Smooth muscle cell (in vitro differentiated cells): Measurements from ENCODE around the gene NTM. TPM values are rescaled to one million over a fixed set of nuclear protein-coding genes. Genes with fewer than 3 reads are reported as not detected.

ENCODE experiments used
- DNase-seq: peaks from one replicate; lab custom pipeline; 2025; ENCODE audit not compliant: unreplicated experiment; lab: John Stamatoyannopoulos, UW
- H2AFZ ChIP-seq: fragments of 200-600 bp; sonication (generic); 2 replicates; pipeline ENCODE4 v1.6.0; 2016; ENCODE audit warnings: antibody characterized with exemption, low read depth, mild to moderate bottlenecking
- H3F3A ChIP-seq: fragments of 200-600 bp; sonication (generic); 2 replicates; pipeline ENCODE4 v1.6.0; 2017; ENCODE audit warnings: antibody characterized with exemption, low read depth
- H3K27ac ChIP-seq: fragments of 200-600 bp; sonication (generic); 2 replicates; pipeline ENCODE4 v1.5.1; 2016; ENCODE audit warnings: low read depth, mild to moderate bottlenecking
- H3K27me3 ChIP-seq: fragments of 200-600 bp; sonication (generic); 2 replicates; pipeline ENCODE4 v1.6.1; 2016; ENCODE audit warnings: low read depth, mild to moderate bottlenecking
- H3K36me3 ChIP-seq: fragments of 200-600 bp; sonication (generic); 2 replicates; pipeline ENCODE4 v1.5.1; 2016; ENCODE audit warnings: low read depth
- H3K4me1 ChIP-seq: fragments of 200-600 bp; sonication (generic); 2 replicates; pipeline ENCODE4 v1.5.1; 2016; ENCODE audit warnings: low read depth
- H3K4me2 ChIP-seq: fragments of 200-600 bp; sonication (generic); 2 replicates; pipeline ENCODE4 v1.6.0; 2016; ENCODE audit warnings: mild to moderate bottlenecking
- H3K4me3 ChIP-seq: fragments of 200-600 bp; sonication (generic); 2 replicates; pipeline ENCODE4 v1.5.1; 2016; ENCODE audit warnings: mild to moderate bottlenecking
- H3K79me2 ChIP-seq: fragments of 200-600 bp; sonication (generic); 2 replicates; pipeline ENCODE4 v1.6.0; 2016; ENCODE audit warnings: low read depth, mild to moderate bottlenecking
- H3K9ac ChIP-seq: fragments of 200-600 bp; sonication (generic); 2 replicates; pipeline ENCODE4 v1.6.0; 2016; ENCODE audit warnings: low read depth
- H3K9me3 ChIP-seq: fragments of 200-600 bp; sonication (generic); replicated peaks from 2 replicates; pipeline ENCODE4 v1.5.1; 2016; ENCODE audit warnings: low read depth
- H4K20me1 ChIP-seq: fragments of 200-600 bp; sonication (generic); 2 replicates; pipeline ENCODE4 v1.6.0; 2016; ENCODE audit warnings: low read depth
- CTCF ChIP-seq: fragments of 200-600 bp; sonication (generic); IDR thresholded peaks from 2 replicates; pipeline ENCODE4 v1.5.1; 2017; ENCODE audit warnings: borderline replicate concordance, mild to moderate bottlenecking, antibody characterized with exemption; ENCODE audit not compliant: insufficient read depth, poor library complexity, severe bottlenecking
- WGBS: methylation state at CpG from one replicate; pipeline ENCODE4 v1.1.7; 2016; ENCODE audit warnings: low lambda C conversion rate; 5-methylcytosine and 5-hydroxymethylcytosine counted together
- polyA plus RNA-seq: library from polyadenylated mRNA; unstranded; fragments of >200 nt; fragmentation: Nextera tagmentation; extraction: Ambion mirVana; gene quantifications from 2 replicates; pipeline ENCODE4 v1.2.1, GENCODE V29; 2016
- total RNA-seq: library from RNA; depleted of rRNA; stranded (reverse); fragments of >200 nt; gene quantifications from 2 replicates; pipeline ENCODE4 v1.2.3, GENCODE V29; 2014

NTM gene
- total and polyA plus RNA-seq, 2 experiments from 2014 or later: 68.9 to 123 TPM

- peaks cover 32% of the 10 kb centered on the region for H3K4me1 ChIP-seq
Observed at GRCh38 chr11:131893103-131893890, 522.9 kb downstream of the NTM start.

GRCh38 chr11:131893988-131894387, 523.6 kb downstream of the NTM start:
- Histone ChIP-seq H3F3A (peaks cover 16% of the 10 kb centered on the region), H3K79me2 (no peaks in the 10 kb centered on the region), H3K4me2 (no peak overlapping the region), H3K9ac (no peak overlapping the region), H4K20me1 (no peaks in the 10 kb centered on the region), H3K27me3 (no peaks in the 10 kb centered on the region), H2AFZ (no peak overlapping the region), H3K4me3 (no peak overlapping the region), H3K27ac (no peak overlapping the region), H3K36me3 (no peaks in the 10 kb centered on the region), H3K9me3 (no peaks in the 10 kb centered on the region), H3K4me1 (peaks cover 30% of the 10 kb centered on the region)
- DNase-seq: no peak
- no peak for TF ChIP-seq CTCF
- 95% methylated on average over 5 of the region's 5 CpGs for WGBS

More at GRCh38 chr11:131893103-131893890, 522.9 kb downstream of the NTM start:
- Histone ChIP-seq H3K9ac (no peak overlapping the region), H3K36me3 (no peaks in the 10 kb centered on the region), H3K9me3 (no peaks in the 10 kb centered on the region), H3K27me3 (no peaks in the 10 kb centered on the region), H2AFZ (no peak overlapping the region), H4K20me1 (no peaks in the 10 kb centered on the region), H3F3A (peaks cover 15% of the 10 kb centered on the region), H3K4me3 (no peak overlapping the region), H3K4me2 (no peak overlapping the region), H3K79me2 (no peaks in the 10 kb centered on the region), H3K27ac (no peak overlapping the region)
- no peak for DNase-seq
- WGBS: 78% methylated on average over 8 of the region's 8 CpGs
- no peak for TF ChIP-seq CTCF

GRCh38 chr11:131894615-131895544, 524.5 kb downstream of the NTM start:
- Histone ChIP-seq H3K9ac (no peak overlapping the region), H3K36me3 (no peaks in the 10 kb centered on the region), H4K20me1 (no peaks in the 10 kb centered on the region), H3K27ac (no peak overlapping the region), H3K9me3 (no peaks in the 10 kb centered on the region), H3K79me2 (no peaks in the 10 kb centered on the region), H3K27me3 (no peaks in the 10 kb centered on the region), H3K4me1 (peaks cover 21% of the 10 kb centered on the region), H3K4me3 (no peak overlapping the region), H2AFZ (no peak overlapping the region), H3F3A (peaks cover 11% of the 10 kb centered on the region), H3K4me2 (no peak overlapping the region)
- no peak for DNase-seq
- WGBS: 82% methylated on average over 10 of the region's 10 CpGs
- no peak for TF ChIP-seq CTCF
